Astrocyte (in vitro differentiated cells and primary cell): Measurements from ENCODE around the gene NR1H2. TPM values are rescaled to one million over a fixed set of nuclear protein-coding genes. Genes with fewer than 3 reads are reported as not detected.
A peak's percentile ranks its signal among the peaks of the same experiment; 100 is the strongest.

ENCODE experiments used
- DNase-seq: peaks from one replicate; pipeline ENCODE4 v3.0.0-alpha.2; 2010; ENCODE audit warnings: low read depth
- FAIRE-seq: peaks from 2 replicates; lab custom pipeline; 2011; peaks lifted over from hg19 to GRCh38; lab: Jason Lieb, UNC
- H2AFZ ChIP-seq: 2 replicates; pipeline ENCODE4 v1.6.0; 2012; ENCODE audit warnings: low read depth, low read length, inconsistent platforms
- H3K27ac ChIP-seq: 2 replicates; pipeline ENCODE4 v1.5.1; 2011; ENCODE audit warnings: low read depth, low read length, inconsistent platforms
- H3K27me3 ChIP-seq: 2 replicates; pipeline ENCODE4 v1.6.0; 2011; ENCODE audit warnings: low read length, inconsistent platforms; ENCODE audit not compliant: insufficient read depth
- H3K36me3 ChIP-seq: 2 replicates; pipeline ENCODE4 v1.5.1; 2011; ENCODE audit warnings: low read length, inconsistent platforms; ENCODE audit not compliant: insufficient read depth
- H3K4me1 ChIP-seq: 2 replicates; pipeline ENCODE4 v1.5.1; 2011; ENCODE audit warnings: low read length, inconsistent platforms; ENCODE audit not compliant: insufficient read depth
- H3K4me2 ChIP-seq: 2 replicates; pipeline ENCODE4 v1.6.0; 2012; ENCODE audit warnings: low read length, inconsistent platforms
- H3K4me3 ChIP-seq: 2 replicates; pipeline ENCODE4 v1.5.1; 2011; ENCODE audit warnings: low read depth, mild to moderate bottlenecking, low read length, inconsistent platforms; ENCODE audit not compliant: insufficient read depth
- H3K79me2 ChIP-seq: 2 replicates; pipeline ENCODE4 v1.6.0; 2012; ENCODE audit warnings: mild to moderate bottlenecking, low read length, inconsistent platforms; ENCODE audit not compliant: insufficient read depth
- H3K9ac ChIP-seq: 2 replicates; pipeline ENCODE4 v1.6.0; 2012; ENCODE audit warnings: mild to moderate bottlenecking, low read length, inconsistent platforms
- H3K9me3 ChIP-seq: 2 replicates; pipeline ENCODE4 v1.5.1; 2012; ENCODE audit warnings: low read depth, mild to moderate bottlenecking, low read length, inconsistent platforms; ENCODE audit not compliant: insufficient read depth
- H4K20me1 ChIP-seq: 2 replicates; pipeline ENCODE4 v1.6.0; 2012; ENCODE audit warnings: low read length, inconsistent platforms; ENCODE audit not compliant: insufficient read depth
- H3K27ac Mint-ChIP-seq: one replicate; pipeline ENCODE4 v1.8.0; 2021; ENCODE audit warnings: mild to moderate bottlenecking, mixed read lengths; ENCODE audit not compliant: unreplicated experiment
- H3K27me3 Mint-ChIP-seq: one replicate; pipeline ENCODE4 v1.8.0; 2021; ENCODE audit warnings: low read depth, mixed read lengths; ENCODE audit not compliant: unreplicated experiment
- H3K36me3 Mint-ChIP-seq: one replicate; pipeline ENCODE4 v1.8.0; 2021; ENCODE audit warnings: low read depth, mixed read lengths; ENCODE audit not compliant: unreplicated experiment
- H3K4me1 Mint-ChIP-seq: one replicate; pipeline ENCODE4 v1.8.0; 2021; ENCODE audit warnings: low read depth, mixed read lengths; ENCODE audit not compliant: unreplicated experiment
- H3K4me3 Mint-ChIP-seq: one replicate; pipeline ENCODE4 v1.8.0; 2021; ENCODE audit warnings: mild to moderate bottlenecking, moderate library complexity, mixed read lengths; ENCODE audit not compliant: unreplicated experiment
- H3K9me3 Mint-ChIP-seq: one replicate; pipeline ENCODE4 v1.8.0; 2021; ENCODE audit warnings: mild to moderate bottlenecking, mixed read lengths; ENCODE audit not compliant: unreplicated experiment
- CTCF ChIP-seq: IDR thresholded peaks from 2 replicates; pipeline ENCODE4 v1.5.1; 2011; ENCODE audit warnings: low read depth, mild to moderate bottlenecking, inconsistent platforms, low read length, moderate library complexity; ENCODE audit not compliant: insufficient read depth
- EZH2 ChIP-seq: IDR thresholded peaks from 2 replicates; pipeline ENCODE4 v1.6.1; 2012; ENCODE audit warnings: mild to moderate bottlenecking, low read length, inconsistent platforms; ENCODE audit not compliant: insufficient read depth
- total RNA-seq: library from RNA; stranded (reverse); gene quantifications from 2 replicates; pipeline ENCODE4 v1.2.1, GENCODE V29; 2021

The NR1H2 gene
- total RNA-seq, 1 donor from 2014 or later, result 33.4 TPM

- Mint-ChIP-seq H3K4me1 (peaks cover 3% of the 10 kb centered on the region), H3K4me3 (no peak overlapping the region), H3K27ac (no peak overlapping the region), H3K9me3 (peaks cover 3% of the 10 kb centered on the region), H3K36me3 (no peaks in the 10 kb centered on the region), H3K27me3 (peaks cover 10% of the 10 kb centered on the region)
- Histone ChIP-seq H3K4me1 (peaks cover 11% of the 10 kb centered on the region), H3K27ac (no peak overlapping the region), H4K20me1 (no peaks in the 10 kb centered on the region), H3K36me3 (no peaks in the 10 kb centered on the region), H3K4me2 (peak overlapping the region; percentile 67), H3K9ac (no peak overlapping the region), H3K4me3 (peak overlapping the region; percentile 23), H3K79me2 (no peaks in the 10 kb centered on the region), H3K9me3 (no peaks in the 10 kb centered on the region), H2AFZ (peak overlapping the region; percentile 69), H3K27me3 (peaks cover 19% of the 10 kb centered on the region)
- TF ChIP-seq EZH2, result no peak
- no peak for TF ChIP-seq CTCF
- peak; percentile 70 for DNase-seq
- FAIRE-seq, result no peak
These were observed 51.8 kb downstream of the NR1H2 start for GRCh38 chr19:50427997-50428425.

DNA sequence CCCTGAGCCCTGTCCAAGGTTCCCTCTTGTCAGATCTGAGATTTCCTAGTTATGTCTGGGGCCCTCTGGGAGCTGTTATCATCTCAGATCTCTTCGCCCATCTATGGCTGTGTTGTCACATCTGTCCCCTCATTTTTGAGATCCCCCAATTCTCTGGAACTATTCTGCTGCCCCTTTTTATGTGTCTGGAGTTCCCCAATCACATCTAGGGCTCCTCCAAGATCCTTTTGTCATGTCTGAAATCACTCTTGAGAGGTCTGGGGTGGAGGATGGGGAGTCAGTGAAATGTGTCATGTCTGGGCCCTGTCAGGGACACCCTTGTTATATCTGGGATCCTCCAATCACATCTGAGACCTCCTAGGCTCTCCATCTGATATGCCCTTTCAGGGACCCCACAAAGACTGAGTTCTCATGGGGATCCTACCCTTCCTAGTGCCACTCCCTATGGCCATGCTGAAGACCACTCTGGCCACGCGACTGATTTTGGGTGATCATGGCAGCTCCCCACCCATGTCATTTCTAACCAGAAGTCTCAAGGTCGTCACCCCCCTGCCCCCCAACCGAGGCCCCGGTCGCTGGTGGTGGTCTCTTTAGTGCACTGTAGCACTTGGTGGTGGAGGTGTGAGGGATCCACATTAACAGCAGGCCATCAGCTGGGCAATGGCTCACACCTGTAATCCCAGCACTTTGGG is 52.7 kb downstream of the NR1H2 start:
- Histone ChIP-seq H3K4me1 (peaks cover 11% of the 10 kb centered on the region), H3K4me3 (no peak overlapping the region), H3K4me2 (no peak overlapping the region), H2AFZ (no peak overlapping the region), H3K9me3 (no peaks in the 10 kb centered on the region), H4K20me1 (no peaks in the 10 kb centered on the region), H3K27me3 (peaks cover 22% of the 10 kb centered on the region), H3K27ac (no peak overlapping the region), H3K79me2 (no peaks in the 10 kb centered on the region), H3K36me3 (no peaks in the 10 kb centered on the region), H3K9ac (no peak overlapping the region)
- Mint-ChIP-seq H3K4me3 (no peak overlapping the region), H3K4me1 (peaks cover 3% of the 10 kb centered on the region), H3K9me3 (peaks cover 3% of the 10 kb centered on the region), H3K27me3 (peaks cover 14% of the 10 kb centered on the region), H3K36me3 (no peaks in the 10 kb centered on the region), H3K27ac (no peak overlapping the region)
- TF ChIP-seq CTCF (no peak), EZH2 (no peak)
- FAIRE-seq, result no peak
- DNase-seq, result no peak

DNA sequence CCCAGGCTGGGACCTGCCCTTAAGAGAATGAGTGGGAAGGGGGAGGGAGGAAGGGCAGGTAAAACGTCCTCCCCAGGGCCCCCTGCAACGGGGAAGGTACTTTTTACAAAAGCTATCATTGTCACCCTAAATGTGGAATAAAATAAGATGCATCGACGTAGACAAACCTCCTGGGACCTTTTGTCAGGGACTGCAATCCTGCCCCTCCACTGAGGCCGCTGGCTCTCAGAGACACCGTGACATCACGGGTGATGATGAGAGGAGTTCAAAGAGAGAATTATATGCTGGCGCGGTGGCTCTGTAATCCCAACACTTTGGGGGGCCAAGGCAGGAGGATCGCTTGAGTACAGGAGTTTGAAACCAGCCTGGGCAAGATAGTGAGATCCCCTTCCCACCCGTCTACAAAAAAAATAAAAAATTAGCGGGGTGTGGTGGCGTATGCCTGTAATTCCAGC is 54.7 kb downstream of the NR1H2 start:
- DNase-seq, result no peak
- no peak for FAIRE-seq
- Histone ChIP-seq H3K27ac (no peak overlapping the region), H3K36me3 (no peaks in the 10 kb centered on the region), H3K4me2 (peak overlapping the region; percentile 88), H3K79me2 (no peaks in the 10 kb centered on the region), H3K27me3 (peaks cover 22% of the 10 kb centered on the region), H3K9me3 (no peaks in the 10 kb centered on the region), H4K20me1 (no peaks in the 10 kb centered on the region), H2AFZ (peak overlapping the region; percentile 90), H3K4me1 (peaks cover 11% of the 10 kb centered on the region), H3K9ac (peak overlapping the region; percentile 47), H3K4me3 (peak overlapping the region; percentile 56)
- peak overlapping the region; percentile 89 for H3K4me3 Mint-ChIP-seq
- peaks cover 19% of the 10 kb centered on the region for H3K27me3 Mint-ChIP-seq
- H3K36me3 Mint-ChIP-seq, result no peaks in the 10 kb centered on the region
- no peak overlapping the region for H3K27ac Mint-ChIP-seq
- peaks cover 3% of the 10 kb centered on the region for H3K4me1 Mint-ChIP-seq
- TF ChIP-seq CTCF (no peak), EZH2 (no peak)
- peaks cover 1% of the 10 kb centered on the region for H3K9me3 Mint-ChIP-seq
